Fibroblast of the conjunctiva (primary cell): ENCODE measurements around the gene ZNF548.
A peak's percentile ranks its signal among the peaks of the same experiment; 100 is the strongest.

Experiments
- DNase-seq: peaks from one replicate; pipeline ENCODE4 v3.0.0-alpha.2; 2010; ENCODE audit warnings: low read depth

The ZNF548 gene

DNA sequence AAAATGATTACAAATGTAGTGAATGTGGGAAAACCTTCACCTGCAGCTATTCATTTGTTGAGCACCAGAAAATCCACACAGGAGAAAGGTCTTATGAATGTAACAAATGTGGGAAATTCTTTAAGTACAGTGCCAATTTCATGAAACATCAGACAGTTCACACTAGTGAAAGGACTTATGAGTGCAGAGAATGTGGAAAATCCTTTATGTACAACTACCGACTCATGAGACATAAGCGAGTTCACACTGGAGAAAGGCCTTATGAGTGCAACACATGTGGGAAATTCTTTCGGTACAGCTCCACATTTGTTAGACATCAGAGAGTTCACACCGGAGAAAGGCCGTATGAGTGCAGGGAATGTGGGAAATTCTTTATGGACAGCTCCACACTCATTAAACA, 9.2 kb downstream of the ZNF548 start:
- no peak for DNase-seq

DNA sequence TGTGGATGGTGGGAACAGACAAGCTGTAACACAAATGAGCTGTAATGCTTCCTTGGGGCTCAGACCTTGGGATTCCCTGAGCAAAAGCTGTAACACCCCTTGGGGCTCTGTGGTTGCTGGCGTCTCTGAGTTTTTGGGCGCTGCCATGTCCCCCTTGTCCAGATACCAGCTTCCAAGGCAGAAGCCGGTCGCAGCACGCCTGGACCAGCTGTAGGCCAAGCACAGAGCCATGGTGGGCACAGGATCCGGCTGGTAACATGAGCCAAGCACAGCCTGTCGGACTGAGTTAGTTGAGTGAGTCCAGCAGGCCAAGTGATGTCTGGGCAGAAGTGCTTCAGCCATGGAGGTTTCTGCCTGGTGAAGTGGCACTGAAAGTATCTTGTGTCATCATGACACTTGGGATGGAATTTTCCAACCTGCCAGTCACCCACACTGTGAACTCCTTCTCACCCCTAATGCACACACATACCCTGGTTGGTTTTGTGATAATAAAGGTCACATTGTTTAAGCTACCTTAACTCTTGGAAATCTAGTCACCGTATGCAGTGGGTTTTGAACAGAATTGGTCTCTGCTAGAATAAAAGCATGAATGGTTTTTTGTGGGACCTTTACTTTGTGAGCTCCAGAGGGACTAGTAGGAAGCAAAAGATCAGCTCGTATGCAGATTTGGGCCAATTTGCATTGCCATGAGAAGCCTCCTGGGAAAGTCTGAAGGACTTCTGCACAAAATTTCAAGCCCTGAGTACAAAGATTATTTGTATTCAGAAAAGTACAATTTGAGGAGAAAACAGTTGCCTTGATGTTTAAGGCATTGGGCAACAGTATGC, 14.3 kb downstream of the ZNF548 start:
- DNase-seq, result no peak

DNA sequence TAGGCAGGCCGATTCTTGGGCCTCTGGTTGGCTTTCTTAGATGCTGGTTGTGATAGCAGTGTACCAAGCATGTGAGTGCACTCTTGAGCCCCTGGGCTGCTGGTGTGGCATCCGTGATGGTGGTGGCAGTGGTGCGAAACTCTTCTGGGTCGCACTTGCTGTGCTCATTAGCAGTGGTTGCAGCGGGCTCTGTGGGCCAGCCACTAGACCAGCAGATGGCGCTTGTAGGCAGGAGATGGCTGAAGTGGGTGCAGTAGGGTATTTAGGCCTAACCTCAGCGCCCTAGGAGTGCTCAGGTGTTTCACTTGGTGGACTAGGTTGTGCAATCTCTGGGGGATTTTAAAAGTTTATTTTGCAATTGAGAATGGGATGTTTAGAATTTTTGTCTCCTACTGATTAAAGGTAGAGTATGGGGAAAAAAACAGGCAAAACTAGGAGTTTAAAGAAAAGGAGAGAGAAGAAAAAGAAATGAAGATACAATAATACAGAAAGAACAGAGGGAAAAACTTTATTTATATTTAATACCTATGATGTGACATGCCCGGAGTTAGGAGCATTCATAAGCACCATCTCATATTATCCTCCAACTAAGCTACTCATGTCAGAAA, 17.0 kb downstream of the ZNF548 start:
- no peak for DNase-seq

DNA sequence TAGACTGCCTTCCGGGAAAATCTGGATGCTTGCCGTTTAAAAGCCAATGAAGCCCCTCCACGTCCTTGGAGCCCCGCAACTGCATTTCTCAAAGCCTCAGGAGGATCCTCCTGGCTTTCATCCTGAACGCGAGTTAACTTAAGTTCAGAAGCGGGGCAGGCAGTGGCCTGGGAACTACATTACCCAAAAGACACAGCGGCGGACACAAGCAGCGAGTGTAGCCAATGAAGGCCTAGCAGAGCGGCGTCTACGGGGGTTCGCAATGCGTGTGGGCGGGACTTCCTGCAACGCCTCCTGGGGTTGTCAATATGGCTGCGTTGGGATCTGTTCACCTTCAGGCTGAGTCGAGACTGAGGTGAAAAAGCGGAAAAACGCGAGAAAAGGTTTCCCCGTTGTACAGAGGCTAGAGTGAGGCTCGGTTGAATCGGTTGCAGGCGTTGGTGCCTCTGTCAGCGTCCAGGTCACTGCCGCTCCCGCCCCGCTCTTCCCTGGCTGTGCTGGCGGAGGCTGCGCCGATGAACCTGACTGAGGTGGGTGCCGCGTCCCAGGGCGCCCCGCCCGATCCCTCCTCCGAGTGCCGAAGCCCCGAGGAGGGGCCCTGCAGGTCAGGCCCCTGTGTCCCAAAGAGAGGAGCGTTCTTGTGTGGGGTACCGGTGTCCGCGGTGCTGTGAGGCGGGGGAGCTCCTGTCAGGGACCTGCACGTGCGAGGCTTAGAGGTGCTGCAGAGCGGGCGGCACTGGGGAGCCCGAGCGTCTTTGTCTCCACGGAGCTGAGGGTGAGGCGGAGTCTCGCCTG, 21.4 kb downstream of the ZNF548 start, which contains the start of gene ZNF17:
Gene ZNF17, plus strand, starts transcription at position 285 of the 795 bp plus-strand sequence. CDS start 2,455 bp downstream, outside the sequence.
- DNase-seq, result peak; percentile 91

DNA sequence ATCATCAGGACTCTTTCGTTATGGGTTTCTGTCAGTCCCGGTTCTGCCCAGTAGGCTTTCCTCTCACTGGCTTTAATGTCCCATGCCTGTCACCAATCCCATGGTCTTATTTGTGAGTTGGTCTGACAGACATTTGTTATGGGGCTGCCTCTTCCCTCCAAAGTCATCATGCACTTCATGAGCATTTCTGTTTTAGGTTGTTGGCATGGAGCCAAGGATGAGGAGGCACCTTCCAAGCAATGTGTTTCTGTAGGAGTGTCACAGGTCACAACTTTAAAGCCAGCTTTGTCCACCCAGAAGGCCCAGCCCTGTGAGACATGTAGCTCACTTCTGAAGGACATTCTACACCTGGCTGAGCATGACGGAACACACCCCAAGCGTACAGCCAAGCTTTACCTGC, 29.8 kb downstream of the ZNF548 start:
- no peak for DNase-seq

DNA sequence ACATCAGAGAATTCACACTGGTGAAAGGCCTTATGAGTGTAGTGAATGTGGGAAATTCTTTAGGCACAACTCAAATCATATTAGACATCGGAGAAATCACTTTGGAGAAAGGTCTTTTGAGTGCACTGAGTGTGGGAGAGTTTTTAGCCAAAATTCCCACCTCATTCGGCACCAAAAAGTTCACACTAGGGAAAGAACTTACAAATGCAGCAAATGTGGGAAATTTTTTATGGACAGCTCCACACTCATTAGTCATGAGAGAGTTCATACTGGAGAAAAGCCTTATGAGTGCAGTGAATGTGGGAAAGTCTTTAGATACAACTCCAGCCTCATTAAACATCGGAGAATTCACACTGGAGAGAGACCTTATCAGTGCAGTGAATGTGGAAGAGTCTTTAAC, 31.4 kb downstream of the ZNF548 start:
- DNase-seq, result no peak

DNA sequence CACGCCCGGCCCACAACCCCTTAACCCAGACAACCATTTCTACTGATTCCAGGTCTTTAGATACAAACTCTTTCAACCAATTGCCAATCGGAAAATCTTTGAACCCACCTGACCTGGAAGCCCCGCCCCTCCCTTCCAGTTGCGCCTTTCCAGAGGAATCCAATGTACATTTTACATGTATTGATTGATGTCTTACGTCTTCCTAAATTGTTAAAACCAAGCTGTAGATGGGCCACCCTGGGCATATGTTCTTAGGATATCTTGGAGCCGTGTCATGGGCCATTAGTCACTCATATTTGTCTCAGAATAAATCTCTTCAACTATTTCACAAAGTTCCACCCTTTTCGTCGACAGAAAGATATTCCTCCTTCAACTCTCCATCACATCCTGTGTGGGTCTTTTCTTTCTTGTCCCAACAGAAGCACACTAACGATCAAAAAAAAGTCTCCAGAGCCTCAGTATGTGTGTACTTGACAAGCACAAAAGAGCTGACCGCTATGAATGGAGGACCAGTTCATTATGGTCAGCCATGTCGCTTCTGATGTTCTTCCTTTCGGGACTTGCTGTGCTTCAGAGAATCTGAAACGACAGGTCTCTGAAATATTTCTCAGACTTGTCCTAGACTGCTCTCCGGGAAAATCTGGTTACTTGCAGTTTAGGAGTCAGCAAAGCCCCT, 44.9 kb downstream of the ZNF548 start:
- DNase-seq, result peak; percentile 12

DNA sequence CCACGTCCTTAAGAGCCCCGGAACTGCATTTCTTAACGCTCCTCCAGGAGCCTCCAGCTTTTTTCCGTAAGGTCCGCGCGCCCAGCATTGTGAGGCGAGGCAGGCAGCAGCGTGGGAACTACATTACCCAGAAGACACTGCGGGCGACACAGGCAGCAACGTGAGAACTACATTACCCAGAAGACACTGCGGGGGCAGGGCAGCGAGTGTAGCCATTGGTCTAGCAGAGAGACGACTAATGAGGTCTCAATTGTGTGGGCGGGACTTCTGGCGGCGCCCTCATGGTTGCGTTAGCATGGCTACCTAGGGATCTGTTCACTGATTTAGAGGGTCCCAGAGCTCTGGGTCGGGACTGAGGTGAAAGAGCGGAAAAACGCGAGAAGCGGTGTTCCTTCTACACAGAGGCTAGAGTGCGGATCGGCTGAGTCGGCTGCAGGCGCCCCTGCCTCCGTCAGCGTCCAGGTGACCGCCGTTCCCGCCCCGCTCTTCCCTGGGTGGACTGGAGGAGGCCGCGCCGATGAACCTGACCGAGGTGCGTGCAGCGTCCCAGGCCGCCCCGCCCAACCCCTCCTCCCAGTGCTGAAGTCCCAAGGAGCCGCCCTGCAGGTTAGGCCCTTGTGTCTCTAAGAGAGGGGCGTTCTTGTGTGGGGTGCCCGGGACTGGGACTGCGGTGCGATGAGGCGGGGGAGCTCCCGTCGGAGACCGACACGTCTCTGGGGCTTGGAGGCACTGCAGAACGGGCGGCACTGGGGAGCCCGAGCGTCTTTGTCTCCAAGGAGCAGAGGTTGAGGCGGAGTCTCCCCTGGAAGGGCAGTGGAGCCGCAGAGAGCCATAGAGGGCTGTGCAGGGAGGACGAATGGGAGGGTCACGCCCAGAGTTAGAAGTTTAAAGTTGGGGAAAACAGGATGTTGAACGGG, 45.7 kb downstream of the ZNF548 start, which contains the start of gene ZNF749:
Gene ZNF749, plus strand, starts transcription at position 264 of the 917 bp plus-strand sequence. Its CDS starts 254 bp downstream, at position 518.
- DNase-seq, result peak; percentile 96

DNA sequence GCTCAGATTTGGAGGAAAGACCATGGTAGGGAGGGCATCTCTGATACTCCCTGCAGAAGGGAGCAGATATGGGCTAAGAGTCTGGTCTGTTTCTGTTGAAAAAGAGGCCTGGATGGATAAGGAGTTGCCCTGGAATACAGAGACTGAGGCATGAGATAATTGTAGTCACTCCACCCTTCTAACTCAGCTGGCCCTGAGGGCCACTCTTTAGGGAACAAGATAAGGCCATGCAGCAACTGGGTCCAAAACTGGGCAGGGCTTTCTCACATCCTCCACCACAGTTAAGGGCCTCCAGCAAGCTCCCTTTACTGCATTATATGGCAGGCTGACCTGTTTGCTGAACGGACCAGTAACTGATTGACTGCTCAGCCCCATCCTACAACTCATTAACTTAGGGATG, 46.8 kb downstream of the ZNF548 start:
- no peak for DNase-seq

DNA sequence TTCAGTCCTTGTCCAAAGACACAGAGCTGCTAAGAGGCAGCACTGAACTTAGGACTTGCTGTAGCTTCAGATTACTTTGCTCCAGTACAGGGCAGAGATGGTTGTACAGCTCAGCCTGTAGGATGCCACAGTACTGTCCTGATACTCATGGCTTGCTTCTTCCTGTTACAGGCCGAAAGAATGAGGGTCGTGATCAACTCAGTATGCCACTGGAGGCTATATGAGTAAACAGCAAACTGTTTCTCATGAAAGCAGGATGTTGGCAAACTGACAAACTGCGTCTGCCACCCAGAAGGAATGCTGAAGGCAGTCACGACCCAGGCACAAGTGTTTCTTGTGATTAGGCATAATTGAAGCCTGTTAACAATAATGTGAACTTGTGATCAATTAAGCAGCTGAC, 48.3 kb downstream of the ZNF548 start:
- no peak for DNase-seq

DNA sequence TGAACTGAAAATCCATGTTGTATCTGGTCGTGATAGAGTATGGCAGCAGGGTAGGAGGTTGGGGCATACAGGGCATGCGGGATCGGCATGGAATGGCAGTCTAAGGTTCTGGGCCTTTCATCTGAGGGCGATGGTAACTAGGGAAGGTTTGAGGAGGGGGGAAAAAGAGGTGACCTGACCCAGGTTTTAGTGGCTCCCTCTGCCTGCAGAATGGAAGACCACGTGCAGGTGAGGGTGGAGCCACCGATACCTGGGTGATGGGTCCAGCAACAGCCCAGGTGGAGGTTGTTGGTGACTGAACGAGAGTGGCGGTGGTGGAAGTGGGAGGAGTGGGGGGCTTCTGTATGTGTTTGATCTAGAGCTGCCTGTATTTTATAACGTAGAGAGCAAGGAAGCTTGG, 49.3 kb downstream of the ZNF548 start:
- no peak for DNase-seq

DNA sequence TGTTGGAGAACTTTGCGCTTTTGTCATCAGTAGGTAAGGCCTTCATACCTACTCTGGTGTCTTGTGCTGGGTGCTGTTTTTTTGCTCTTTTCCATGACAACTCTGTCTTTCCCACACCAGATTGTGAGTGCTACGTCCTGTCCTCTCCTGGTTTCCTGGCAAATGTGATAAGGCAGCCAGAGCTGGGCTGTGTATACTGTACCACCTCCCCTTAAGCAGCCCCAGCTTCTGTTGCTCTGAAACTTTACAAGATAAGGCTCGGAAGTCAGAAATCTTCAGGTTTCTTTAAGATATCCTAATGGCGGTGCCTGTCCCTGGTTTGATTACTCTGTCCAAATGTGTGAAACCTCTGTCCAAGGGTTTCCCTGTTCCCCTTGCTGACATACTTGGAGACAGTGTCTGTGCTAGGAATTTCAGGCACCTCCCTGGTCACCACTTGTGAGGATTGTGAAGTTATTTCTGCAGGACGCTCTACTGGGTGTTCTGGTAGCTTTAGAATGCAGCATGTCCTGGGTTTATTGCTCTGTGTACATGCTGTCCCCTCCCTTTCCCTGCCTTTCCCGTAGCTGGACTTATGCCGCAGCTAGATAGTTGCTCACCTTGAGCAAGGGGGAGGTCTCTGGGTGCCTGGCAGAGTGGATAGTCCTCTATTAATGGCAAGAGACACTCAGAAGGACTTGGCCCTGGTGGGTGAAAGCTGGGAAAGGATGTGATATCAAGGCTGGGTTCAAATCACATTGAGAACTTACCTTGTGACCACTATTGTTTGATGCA, 52.5 kb downstream of the ZNF548 start:
- no peak for DNase-seq

DNA sequence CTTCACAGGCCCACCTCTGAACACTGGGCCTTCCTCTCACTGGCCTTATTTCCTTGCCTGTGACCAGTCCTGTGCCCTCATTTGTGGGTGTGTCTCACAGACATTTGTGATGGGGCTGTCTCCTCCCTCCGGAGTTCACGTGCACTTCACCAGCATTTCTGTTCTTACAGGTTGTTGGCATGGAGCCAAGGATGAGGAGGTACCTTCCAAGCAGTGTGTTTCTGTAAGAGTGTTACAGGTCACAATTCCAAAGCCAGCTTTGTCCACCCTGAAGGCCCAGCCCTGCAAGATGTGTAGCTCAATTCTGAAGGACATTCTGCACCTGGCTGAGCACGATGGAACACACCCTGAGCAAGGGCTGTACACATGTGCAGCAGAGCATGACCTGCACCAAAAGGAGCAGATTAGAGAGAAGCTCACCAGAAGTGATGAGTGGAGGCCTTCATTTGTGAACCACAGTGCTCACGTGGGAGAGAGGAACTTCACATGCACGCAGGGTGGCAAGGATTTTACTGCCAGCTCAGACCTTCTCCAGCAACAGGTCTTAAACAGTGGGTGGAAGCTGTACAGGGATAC, 53.6 kb downstream of the ZNF548 start:
- no peak for DNase-seq

DNA sequence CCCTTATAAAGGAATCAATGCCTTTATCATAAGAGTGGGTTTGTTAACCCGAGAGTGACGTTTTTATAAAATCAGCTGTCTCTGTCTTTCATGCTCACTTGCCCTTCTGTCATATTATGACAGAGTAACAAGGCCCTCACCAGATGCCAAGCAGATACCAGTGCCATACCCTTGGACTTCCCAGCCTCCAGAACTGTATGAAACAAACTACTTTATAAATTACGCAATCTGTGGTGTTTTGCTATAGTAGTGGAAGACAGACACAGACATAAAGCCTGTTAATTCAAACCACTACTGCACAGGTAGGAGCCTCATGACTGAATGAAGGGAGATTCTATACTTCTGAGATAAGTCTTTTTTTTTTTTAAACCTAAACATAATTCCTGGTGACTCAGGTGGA, 62.7 kb downstream of the ZNF548 start:
- no peak for DNase-seq
